NCI-H1930 (cell line): ENCODE results near the gene OR8D2.

ENCODE experiments used
- DNase-seq, 2 experiments: peaks; one replicate each; lab custom pipeline; 2025; lab: John Stamatoyannopoulos, UW

The OR8D2 gene

GRCh38 chr11:124320097-124320496 is at the start of gene OR8D2:
Gene OR8D2 (minus strand): TSS chr11:124320197. CDS start chr11:124320197, 0 bp downstream.
- no peak for DNase-seq

- no peak for DNase-seq
These were observed 39.6 kb upstream of the OR8D2 start for GRCh38 chr11:124359566-124359965.

GRCh38 chr11:124346311-124346955 is 26.4 kb upstream of the OR8D2 start:
- DNase-seq = no peak

GRCh38 chr11:124344346-124344745 is 24.3 kb upstream of the OR8D2 start:
- no peak for DNase-seq

- no peak for DNase-seq
These were observed 20.1 kb upstream of the OR8D2 start for GRCh38 chr11:124340142-124340447.

GRCh38 chr11:124339396-124340141 is 19.6 kb upstream of the OR8D2 start:
- DNase-seq = no peak

- DNase-seq = no peak
These were observed 11.9 kb upstream of the OR8D2 start for GRCh38 chr11:124331873-124332272.

GRCh38 chr11:124329787-124330478 is 9.9 kb upstream of the OR8D2 start:
- DNase-seq = no peak

- DNase-seq = no peak
These were observed 7.8 kb upstream of the OR8D2 start for GRCh38 chr11:124327775-124328174.

- no peak for DNase-seq
These were observed 2.4 kb upstream of the OR8D2 start for GRCh38 chr11:124322356-124322755.

- DNase-seq = no peak
These were observed 4.9 kb downstream of the OR8D2 start for GRCh38 chr11:124315052-124315451.

GRCh38 chr11:124313849-124314248 is 6.1 kb downstream of the OR8D2 start, which contains the start of gene OR8D1:
Gene OR8D1 (minus strand): TSS chr11:124313949. CDS start chr11:124310766, 3,183 bp downstream.
- no peak for DNase-seq

GRCh38 chr11:124313131-124313530 is 6.9 kb downstream of the OR8D2 start:
- DNase-seq = no peak

GRCh38 chr11:124311670-124312069 is 8.3 kb downstream of the OR8D2 start:
- no peak for DNase-seq

- no peak for DNase-seq
These were observed 8.7 kb downstream of the OR8D2 start for GRCh38 chr11:124311269-124311668.

GRCh38 chr11:124310721-124311120 is 9.3 kb downstream of the OR8D2 start:
- DNase-seq = no peak

GRCh38 chr11:124307093-124307492 is 12.9 kb downstream of the OR8D2 start:
- no peak for DNase-seq

- no peak for DNase-seq
These were observed 17.5 kb downstream of the OR8D2 start for GRCh38 chr11:124302347-124303125.

GRCh38 chr11:124301548-124301947 is 18.4 kb downstream of the OR8D2 start:
- no peak for DNase-seq

- no peak for DNase-seq
These were observed 22.1 kb downstream of the OR8D2 start for GRCh38 chr11:124297921-124298320.

GRCh38 chr11:124296016-124296415 is 24.0 kb downstream of the OR8D2 start:
- DNase-seq = no peak

GRCh38 chr11:124294687-124295086 is 25.3 kb downstream of the OR8D2 start:
- DNase-seq = no peak
